ENCODE results near the gene IL1RAPL2.
"Not testable (repeated sequence)": the region's sequence is repeated elsewhere in the genome, so short reads cannot be mapped to it uniquely, and the experiment has no call there.

IL1RAPL2 gene

GRCh38 chrX:104565791-104566680 is at the start of gene IL1RAPL2:
IL1RAPL2 (plus strand) TSS chrX:104566199.
- DNase-seq: no peak

DNA sequence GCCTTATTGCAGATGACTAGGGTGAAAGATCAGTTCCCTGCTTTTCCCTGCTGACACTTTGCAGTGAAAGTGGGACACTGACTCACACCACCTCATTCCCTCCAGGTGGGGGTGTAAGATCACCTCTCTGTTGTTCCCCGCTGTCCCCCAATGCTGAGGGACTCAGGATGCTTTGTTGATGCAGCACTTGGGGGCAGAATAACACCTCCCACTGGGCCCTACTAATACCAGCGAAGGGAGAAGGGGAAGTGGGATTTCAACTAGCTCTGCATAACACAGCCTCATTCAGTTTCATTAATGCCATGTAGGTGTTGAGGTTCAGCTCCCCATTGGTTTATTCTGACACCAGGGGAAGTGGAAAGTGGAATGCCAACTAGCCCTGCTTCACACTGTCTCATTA is 43.6 kb upstream of the IL1RAPL2 start:
- no peak for DNase-seq

DNA sequence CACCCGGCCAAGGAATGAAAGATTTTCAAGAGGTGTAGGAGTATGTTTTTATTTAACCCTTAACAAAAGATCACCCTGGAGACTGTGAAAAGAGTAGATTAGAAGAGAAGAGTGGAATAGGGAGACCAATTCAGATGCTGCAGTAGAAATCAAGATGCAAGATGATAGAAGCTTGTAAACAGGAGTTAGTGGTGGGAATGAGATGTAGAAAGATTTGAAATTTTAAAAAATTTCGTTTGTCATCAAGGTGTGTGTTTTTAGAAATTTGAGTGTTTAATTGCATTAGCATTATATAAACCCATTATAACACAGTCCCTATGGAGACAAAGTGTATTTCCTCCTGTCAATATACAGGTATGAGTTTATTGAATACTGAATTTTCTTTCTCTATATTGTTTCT is 42.1 kb upstream of the IL1RAPL2 start:
- DNase-seq: no peak

- DNase-seq: no peak
Measured at GRCh38 chrX:104539081-104539480, 26.9 kb upstream of the IL1RAPL2 start.

GRCh38 chrX:104542447-104542846 is 23.6 kb upstream of the IL1RAPL2 start:
- DNase-seq: not testable (repeated sequence)

- no peak for DNase-seq
Measured at GRCh38 chrX:104564335-104564734, 1.7 kb upstream of the IL1RAPL2 start.

DNA sequence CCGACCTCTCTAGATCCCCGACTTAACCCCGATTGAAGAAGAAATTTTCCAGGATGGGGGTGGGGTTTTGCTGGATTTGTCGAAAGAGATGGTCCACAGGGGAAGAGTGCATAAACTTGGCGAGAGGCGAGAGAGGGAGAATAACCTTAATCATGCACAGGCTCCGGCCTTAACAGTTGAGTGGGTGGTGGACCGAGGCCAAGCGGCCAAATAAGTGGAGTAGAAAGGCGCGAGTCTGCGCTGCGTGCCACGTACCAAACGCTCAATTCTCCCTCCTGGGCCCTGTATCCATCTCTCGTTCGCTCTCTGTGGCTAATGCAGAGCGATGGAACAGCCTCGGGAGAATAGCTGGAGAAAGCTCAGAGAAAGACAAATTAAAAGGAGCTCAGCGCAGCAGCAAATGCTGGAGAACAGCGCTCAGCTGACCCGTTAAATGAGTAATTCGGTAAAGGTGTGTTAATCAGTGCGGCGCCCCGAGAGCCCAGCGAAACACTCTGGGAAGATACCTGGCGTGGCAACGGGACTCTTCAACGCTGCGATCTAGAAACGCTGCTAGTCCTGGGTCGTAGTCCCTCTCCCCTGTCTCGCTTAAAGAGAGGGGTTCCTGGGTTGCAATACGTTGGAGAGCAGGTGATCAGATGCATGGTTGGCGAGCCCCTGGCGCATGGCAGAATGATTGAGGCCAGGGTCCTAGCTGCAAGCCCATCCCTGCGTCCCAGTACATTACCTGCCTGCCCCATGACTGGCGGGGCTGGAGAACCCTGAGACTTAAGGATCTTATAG is 887 bp upstream of the IL1RAPL2 start:
- no peak for DNase-seq

DNA sequence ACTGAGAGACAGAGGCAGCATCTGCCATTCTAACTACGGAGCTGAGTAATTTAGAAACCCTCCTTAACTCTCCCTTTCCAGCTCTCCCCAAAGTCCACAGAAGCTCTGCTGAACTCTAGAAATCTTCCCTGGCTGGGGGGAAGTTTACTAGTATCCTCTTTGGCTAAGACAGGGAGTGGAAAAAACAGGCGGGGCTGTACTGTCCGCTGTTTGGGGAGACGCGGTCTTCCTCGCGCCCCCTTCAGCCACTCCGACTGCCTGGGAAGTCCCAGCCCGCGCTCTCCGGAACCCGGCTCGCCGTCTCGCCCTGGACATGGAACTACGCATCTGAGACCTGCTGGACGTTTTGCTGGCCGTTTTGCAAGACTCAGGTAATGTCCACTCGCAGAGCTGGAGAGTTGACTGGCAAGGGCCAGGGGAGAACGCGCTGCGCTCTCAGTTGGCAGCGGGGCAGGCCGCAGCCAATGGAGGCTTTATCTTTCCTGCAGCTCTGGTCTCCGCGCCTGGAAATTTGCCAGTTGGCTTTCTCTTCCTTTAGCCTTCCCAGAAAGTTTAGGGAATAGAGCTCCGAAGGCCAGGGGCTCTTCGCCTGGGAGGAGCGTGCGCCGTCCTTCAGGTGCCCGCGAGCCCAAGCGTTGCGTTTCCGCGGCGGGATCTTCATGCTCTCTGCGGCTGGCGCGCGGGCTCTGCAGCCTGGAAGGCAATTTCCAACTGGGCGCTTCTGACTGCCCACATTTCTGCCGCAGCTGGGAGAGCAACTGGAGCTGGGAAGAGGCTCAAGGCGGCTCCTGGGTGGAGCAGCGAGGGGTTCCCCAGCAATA is 892 bp downstream of the IL1RAPL2 start:
- DNase-seq: no peak

DNA sequence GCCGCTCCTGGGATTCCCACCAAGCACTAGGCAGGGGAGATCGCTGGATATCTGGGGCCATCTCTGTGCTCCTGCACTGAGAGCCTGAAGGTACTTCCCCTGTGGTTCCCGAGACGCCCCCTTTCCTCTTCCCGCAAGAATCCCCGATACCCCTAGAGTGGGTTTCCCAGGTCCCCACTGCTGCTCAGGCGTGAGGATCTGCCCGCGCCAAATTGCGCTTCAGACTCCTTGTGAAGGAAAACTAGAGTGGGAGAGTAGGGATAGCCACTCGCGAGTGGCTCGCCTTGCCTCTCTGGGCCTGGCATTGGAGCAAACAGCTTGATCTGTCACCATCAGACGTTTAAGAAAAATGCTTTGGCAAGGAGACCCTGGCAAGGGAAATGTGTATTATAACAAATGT is 1.5 kb downstream of the IL1RAPL2 start:
- DNase-seq: no peak

DNA sequence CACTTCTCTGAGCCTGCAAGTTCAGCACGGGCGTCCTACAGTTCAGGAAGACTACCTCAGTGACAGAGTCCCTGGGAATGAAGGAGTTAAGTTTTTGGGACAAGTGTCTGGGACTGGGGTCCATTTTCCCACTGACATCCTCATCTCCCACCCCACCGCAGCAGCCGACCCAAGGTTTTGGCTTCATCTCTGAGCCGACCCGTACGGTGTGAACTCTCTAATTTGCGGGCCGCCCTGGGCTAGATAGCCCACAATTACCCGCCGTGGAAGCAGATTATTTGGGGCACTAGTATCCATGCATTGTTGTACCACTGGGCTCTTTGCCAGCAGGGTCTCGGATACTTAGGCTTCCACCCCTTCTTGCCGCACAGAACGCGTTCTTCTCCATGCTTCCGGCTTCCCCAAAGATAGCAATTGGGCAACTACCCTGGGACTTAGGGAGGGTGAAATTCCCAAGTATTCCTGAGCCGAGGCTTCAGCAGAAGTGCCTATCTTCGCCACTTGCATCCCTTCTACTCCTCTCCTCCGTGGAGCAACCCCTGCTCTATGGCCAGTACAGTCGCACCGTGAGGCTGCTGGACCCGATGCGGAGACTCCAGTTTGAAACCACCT is 2.4 kb downstream of the IL1RAPL2 start:
- no peak for DNase-seq

DNA sequence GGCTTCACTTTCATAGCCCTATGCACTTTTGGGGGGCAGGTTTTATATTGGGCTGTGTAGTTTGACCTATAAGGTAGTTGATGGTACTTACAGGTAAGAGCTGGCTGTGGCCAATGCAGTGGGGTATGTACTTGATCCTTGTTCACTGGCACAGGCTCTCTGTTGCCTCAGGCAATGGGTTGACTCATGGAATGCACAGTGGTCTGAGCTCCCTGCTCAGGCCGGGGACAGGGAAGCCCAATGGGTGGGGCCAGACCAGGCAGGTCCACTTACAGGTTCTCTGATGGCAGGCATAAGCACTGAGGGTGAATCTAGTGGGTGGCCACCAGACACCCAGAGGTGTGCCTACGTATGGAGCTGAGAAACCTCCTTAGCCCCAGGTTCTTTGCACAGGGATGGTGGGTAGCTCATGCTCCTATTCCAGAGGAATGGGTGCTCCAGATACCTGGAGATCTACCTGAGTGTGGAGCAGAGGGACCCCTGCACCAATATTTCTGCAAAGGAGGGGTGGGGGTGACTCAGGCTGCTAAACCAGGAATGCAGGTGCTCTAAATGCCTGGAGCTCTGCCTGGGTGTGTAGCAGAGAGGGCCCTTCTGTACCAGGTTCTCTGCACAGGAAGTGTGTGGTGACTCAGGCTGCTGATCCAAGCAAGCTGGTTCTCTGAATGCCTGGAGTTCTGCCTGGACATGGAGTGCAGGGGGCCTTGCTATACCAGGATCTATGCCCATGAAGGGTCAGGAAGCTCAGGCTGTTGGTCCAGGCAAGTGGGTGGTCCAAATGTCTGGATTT is 52.3 kb downstream of the IL1RAPL2 start:
- no peak for DNase-seq

GRCh38 chrX:104621781-104622180 is 55.8 kb downstream of the IL1RAPL2 start:
- no peak for DNase-seq

DNA sequence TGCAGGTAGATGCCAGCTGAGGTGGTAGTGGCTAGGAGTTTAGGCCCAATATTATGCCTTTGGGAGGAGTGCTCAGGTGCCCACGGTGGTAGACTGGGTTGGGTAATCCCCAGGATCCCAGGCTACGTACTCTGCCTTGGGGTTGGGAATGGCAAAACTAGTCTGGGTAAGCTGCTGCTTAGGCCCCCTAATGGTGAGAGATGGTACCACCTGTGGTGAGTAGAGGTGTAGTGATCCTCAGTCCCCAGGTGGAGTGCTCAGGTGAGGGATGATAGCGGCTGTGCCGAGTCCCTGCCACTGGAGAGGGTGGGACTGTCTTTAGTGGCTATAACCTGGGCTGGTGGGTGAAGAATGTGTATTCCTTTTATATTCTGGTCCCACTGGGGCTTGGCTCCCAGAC is 75.2 kb downstream of the IL1RAPL2 start:
- no peak for DNase-seq

DNA sequence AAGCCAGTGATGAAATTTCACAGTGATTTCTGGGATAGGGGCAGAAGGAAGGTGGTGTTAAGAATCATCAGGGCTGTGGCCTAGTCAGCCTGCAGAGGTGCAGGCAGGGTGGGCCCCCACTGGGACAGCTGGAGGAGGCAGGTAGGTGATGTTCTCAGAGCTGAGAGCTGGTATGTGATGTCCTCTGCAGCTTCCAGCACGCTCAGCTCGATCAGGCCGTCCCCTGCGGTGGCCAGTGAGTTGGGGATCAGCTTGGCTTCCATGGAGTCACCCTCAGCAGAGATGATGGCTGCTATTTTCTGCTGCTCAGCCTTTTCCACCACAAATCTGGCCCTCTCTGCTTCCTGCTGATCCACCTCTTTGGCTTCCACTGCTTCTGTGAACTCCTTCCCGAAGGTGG is 81.1 kb downstream of the IL1RAPL2 start:
- DNase-seq: no peak

DNA sequence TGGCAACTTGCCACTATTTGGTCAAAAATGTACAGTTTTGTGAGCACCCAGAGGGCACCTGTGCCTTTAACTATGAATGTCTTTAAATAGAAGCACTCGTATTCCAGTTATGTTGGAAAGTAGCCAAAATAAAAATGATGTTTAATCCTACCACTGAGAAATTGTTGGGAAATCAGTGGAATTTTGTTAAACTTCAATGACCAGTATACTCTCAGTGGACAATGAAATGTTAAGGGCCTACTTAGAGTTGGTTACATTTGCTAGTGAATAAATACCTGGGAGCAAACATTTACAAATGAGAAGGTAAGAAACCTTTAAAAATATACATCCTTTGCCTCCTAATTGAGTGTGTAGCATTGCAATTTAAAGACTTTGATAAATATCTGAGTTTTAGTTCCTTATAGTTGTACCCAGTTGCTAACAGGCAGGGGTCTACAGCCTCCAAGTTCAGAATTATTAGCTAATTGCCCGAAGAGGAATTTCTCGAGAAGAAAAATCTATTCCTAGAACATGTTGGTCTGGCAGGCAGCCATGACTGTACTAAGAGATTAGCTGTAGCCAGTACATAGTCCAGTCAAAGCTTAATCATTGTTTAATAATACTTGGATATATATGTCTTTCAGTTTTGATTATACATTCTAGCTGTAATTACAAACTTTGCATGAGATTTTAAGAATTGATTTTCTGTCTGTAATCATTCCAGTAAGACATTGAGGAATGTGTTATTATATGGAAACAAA is 93.2 kb downstream of the IL1RAPL2 start:
- DNase-seq: no peak

DNA sequence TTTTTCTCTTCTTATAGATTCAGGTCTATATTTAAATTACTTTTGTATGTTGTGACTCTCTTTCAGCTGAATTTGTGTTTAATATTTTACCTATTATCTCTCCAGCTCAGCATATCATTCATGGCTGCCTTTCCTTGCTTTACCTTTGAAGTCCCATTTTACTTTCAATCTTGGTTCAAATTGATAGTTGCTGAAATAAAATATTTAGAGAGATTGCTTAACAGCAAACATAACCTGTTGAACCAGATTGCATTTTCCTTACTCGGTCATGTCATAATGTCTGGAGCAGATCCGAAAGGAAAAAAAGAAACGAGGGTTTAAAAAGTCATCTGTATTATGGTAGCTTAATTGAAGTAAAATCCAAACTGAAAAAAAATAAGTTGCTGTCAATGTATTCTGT is 94.1 kb downstream of the IL1RAPL2 start:
- DNase-seq: no peak

DNA sequence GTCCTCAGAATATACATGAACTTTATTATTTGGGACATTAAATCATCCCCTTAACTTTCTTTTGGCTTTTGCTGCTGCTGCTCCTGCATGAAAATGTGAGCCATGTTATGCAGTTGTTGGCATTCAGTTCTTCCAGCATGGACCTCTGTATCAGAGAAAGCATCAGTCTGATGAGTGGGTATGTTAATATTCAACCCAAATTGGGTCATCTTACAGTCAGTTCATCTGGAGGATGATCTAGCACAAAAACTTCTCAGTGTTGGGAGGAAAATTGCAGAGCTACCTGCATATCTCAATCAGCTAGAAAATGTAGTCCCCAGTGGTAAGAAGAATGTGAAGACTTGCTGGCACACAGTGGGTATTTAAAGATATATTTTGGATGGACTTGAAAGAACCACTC is 96.7 kb downstream of the IL1RAPL2 start:
- no peak for DNase-seq

DNA sequence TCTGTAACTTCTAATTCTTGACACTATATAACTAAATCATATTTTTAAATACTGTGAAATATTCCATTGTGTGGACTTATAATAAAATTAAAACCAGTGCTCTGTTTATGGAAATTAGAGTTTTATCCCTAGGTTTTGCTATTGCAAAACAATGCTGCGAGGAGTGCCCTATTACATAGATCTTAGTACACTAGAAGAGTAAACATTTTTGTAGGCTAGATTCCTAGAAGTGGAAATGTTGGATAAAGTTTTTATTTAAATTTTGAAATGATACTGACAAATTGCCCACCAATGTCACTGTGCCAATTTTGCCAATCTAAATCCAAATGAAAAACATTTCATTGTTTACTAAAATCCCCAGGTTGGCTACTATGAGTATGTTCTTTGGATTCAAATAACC is 99.7 kb downstream of the IL1RAPL2 start:
- DNase-seq: no peak

DNA sequence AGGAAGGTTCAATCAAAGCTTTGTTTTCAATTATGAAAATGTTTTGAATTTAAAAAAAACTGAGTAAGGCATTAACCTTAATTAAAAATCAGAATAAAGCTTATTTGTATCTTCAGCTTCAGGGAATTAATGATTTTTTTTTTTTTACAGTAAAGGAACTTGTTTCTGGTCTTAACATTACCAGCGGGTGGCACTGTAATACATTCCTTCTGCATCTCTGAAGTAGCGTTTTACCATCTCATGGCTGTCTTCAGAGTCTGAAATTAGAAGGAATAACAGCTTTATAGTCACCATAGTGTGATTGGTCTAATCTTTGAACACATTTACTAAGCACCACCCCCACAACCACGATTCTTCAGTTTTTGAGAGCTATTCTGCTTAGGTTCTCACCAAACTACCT is 102.6 kb downstream of the IL1RAPL2 start:
- DNase-seq: no peak

GRCh38 chrX:104669063-104669462 is 103.1 kb downstream of the IL1RAPL2 start:
- DNase-seq: no peak

DNA sequence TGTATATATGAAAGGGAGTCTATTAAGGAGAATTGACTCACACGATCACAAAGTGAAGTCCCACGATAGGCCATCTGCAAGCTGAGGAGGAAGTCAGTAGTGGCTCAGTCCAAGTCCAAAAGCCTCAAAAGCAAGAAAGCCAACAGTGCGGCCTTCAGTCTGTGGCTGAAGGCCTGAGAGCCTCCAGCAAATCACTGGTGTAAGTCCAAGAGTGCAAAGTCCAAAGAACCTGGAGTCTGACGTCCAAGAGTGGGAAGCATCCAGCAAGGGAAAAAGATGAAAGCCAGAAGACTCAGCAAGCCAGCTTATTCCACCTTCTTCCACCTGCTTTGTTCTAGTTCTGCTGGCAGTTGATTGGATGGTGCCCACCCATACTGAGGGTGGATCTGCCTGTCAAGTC is 104.1 kb downstream of the IL1RAPL2 start:
- DNase-seq: no peak
